Measurements from ENCODE around the gene BRD3OS.

- TF ChIP-seq POLR2A (IDR thresholded peaks at IDR 0.05) = no peak
- TF ChIP-seq CTCF (IDR thresholded peaks at IDR 0.05) = no peak
Measured at GRCh38 chr9:133990366-133991213, 34.7 kb upstream of the BRD3OS start.

All from esophagus squamous epithelium (tissue), 4 donors.